ENCODE measurements around the gene HPSE2.

DNA sequence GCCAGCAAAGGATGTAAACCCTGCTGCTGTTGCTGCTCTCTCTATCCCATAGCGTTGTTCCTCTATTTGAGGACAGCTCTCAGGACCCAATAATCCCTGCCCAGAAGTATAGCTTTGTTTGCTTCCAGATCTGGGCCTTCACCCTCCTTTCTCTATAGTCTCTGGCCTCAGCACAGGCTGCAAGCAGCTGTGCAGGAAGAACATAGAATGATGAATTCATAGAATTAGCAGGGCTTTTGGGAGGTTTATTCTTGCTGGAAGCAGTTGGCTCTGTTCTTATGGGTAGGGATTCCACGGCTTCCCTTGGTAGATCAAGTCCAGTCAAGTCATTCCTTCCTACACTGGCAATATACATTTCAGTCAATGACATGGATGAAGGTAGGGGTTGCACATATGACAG is 354.7 kb downstream of the HPSE2 start:
- TF ChIP-seq SUZ12 (IDR thresholded peaks at IDR 0.05; ENCODE audit: extremely low read depth, insufficient read depth, insufficient read length): no peak
- no peak for TF ChIP-seq ZNF274 (IDR thresholded peaks at IDR 0.05; ENCODE audit: low read depth, low read length)
- TF ChIP-seq YY1 (IDR thresholded peaks at IDR 0.05; ENCODE audit: insufficient read depth, insufficient read length): no peak

All from NT2/D1 (cell line).